Stimulated activated CD4-positive, alpha-beta T cell treated with anti-CD3 and anti-CD28 coated beads, Interleukin-1b, Interleukin-23, amount 100 ng/mL, for 4 hours (primary cell): ENCODE results near the gene CXXC5.
"Not testable (repeated sequence)": the region's sequence is repeated elsewhere in the genome, so short reads cannot be mapped to it uniquely, and the experiment has no call there.

Experiments used
- DNase-seq, 2 donors: peaks; one replicate each; pipeline ENCODE4 v3.0.0-alpha.2; 2020; ENCODE audit warnings: low read depth in 2 of 2

CXXC5 gene

DNA sequence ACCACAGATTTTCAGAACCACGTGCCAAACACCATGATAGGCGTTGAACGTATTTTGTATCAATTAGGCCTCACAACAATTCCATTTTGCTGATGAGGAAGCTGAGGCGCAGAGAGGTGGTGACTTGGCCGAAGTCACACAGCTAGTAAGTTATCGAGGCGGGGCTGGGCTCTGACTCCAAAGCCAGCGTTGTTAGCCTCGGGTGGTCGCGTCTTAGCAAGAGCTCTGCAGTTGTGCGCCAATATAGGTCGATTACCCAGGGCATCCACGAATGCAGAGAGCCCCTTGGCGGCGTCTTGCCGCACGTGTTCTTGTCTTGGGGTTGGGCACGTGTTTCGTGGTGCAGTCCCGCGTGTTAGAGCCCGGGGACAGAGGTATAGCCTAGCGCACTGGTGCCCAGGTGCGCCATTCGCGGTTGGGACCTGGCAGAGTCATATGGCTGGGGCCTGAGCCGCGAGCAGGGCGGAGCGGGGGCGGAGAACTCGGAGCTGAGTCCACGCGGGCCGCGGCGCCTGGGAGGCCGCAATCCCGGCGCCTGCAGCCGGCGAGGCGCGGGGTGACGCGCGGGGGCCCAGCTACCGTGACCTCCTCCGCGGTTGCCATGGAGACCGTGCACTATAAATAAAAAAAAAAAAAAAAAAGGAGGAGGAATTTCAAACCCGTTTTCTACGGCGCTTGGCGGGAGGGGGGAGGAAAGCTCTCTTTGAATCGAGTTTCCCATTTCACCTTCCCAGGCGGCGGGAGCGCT, 62.3 kb downstream of the CXXC5 start:
- peak in 1 of 2 donors; percentile 26 for DNase-seq

DNA sequence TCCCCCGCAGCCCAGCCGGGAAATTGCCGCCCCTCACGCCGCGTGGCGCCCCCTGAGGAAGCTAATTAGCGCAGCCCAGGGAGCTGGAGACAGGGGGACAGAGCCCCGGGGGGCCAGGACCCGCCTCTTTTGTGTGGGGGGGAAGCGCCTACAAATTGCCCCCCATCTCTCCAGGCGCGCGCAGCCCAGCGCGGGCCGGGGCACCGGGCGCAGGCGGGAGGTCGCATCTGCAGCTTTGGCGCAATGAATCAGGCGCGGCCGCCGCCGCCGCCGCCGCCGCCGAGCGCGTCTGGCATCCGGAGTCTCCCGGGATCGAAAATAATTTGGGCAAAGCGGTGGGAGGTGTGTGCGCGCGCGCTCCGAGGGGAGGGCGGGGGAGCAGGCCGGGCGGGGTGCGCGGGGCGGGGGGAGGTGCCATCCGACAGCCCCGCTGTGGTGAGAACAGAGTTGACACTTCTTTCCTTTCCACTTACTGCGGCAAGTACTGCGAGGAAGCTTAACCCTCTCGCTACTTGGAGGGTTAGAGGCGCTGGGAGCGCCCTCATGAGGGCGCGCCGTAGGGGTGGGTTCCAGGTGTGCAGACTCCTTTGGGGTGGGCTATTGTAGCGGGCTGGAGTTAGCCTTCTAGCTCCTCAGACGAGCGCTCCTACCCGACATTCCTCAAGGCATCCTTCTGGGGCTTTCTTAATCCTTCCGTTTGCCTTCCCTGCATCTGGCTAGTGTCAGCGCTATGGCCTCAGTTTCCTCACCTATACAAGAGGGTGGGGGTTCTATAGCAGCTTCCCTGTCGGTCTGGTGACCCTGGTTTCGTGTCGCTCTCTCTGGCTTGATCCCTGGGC, 63.1 kb downstream of the CXXC5 start:
- peak in 1 of 2 donors; percentile 39 for DNase-seq

DNA sequence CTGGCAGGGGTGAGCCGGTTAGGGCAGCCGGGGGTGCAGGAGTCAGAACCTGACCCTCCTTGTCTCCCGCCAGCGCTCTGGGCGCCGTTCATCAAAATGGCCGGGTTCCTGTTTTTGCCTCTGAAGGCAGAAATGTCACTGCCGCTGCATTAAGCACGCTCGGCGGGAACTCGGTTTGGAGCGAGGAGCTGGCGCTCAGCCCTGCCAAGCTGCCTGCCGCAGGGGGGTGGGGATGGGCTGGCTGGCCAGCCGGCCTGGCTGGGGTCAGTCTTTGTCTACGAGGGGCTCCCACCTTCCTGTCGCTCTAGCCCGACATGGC, 63.7 kb downstream of the CXXC5 start:
- no peak for DNase-seq

DNA sequence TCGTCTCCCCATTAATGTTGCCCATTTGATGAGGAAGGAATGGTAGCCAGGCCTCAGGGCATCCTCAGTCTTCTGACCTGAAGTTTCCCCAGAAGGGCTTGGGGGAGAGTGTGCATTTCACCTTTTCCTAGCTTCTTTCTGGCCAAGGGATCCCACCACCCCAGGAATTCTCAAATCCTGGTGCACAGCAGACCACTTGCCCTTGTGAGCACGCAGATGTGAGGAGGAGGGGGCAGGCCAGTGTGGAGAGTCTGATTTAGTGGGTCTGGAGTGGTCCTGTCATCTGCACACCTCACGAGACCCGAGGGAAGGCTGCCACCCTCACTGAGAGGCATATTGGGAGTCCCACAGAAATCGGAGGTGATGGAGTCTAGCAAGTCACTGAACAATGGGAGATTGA, 64.3 kb downstream of the CXXC5 start:
- no peak for DNase-seq

DNA sequence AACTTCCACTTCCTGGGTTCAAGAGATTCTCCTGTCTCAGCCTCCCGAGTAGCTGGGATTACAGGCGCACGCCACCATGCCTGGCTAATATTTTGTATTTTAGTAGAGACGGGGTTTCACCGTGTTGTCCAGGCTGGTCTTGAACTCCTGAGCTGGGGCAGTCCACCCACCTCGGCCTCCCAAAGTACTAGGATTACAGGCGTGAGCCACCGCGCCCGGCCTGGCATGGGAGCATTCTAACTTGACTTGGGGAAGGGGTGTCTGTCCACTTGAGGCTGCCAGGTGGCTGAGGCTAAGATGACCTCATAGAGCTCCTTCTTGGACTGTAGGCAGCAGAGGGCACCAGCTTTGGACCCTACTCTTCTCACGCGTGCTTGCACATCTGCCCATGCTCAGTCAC, 65.7 kb downstream of the CXXC5 start:
- not testable (repeated sequence) for DNase-seq

DNA sequence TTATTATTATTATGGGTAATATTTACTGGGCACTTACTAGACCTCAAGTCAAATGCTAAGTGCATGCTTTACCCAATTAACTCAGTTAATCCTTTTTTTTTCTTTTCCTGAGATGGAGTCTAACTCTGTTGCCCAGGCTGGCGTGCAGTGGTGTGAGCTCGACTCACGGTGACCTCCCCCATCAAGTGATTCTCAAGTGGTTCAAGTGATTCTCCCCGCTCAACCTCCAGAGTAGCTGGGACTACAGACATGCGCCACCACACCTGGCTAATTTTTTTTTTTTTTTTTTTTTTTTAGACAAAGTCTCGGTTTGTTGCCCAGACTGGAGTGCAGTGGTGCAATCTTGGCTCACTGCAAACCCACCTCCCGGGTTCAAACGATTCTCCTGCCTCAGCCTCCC, 69.1 kb downstream of the CXXC5 start:
- DNase-seq = no peak

DNA sequence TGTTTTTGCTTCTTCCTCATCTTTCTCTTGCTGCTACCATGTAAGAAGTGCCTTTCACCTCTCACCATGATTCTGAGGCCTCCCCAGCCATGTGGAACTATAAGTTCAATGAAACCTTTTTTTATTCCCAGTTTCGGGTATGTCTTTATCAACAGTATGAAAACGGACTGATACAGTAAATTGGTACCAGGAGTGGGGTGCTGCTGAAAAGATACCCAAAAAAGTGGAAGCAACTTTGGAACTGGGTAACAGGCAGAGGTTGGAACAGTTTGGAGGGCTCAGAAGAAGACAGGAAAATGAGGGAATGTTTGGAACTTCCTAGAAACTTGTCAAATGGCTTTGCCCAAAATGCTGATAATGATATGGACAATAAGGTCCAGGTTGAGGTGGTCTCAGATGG, 70.3 kb downstream of the CXXC5 start:
- DNase-seq = not testable (repeated sequence)

GRCh38 chr5:139719970-139720369, 71.8 kb downstream of the CXXC5 start:
- not testable (repeated sequence) for DNase-seq

DNA sequence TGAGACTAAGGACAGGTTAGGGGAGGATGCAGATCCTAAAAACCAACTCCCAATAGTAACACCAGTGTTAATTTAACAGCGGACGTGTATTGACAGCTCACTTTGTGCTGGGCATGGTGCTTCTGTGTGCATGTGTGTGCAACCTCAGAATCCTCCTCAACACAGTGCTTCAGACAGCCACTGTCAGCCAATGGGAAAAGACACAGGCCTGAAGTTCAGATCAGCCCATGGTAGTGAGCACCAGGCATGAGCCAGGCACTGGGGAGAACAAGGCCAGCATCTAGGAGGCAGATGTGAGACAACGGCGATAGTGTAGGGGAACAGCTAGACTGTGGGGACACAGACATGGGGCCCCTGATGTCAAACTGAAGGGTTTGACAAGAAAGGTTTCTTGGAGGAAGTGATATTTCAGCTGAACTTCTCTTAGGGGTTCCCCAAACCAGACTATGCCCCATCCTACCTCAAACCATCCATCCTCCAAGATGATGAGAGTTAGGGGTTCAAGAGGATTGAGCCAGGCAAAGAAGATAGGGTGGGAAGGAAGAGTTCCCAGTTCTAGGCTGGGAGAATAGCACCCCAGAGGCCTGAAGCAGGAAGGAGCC, 75.9 kb downstream of the CXXC5 start:
- DNase-seq = no peak

GRCh38 chr5:139725073-139725830, 77.1 kb downstream of the CXXC5 start:
- no peak for DNase-seq

- DNase-seq = no peak
Measured at GRCh38 chr5:139726248-139726647, 78.1 kb downstream of the CXXC5 start.

DNA sequence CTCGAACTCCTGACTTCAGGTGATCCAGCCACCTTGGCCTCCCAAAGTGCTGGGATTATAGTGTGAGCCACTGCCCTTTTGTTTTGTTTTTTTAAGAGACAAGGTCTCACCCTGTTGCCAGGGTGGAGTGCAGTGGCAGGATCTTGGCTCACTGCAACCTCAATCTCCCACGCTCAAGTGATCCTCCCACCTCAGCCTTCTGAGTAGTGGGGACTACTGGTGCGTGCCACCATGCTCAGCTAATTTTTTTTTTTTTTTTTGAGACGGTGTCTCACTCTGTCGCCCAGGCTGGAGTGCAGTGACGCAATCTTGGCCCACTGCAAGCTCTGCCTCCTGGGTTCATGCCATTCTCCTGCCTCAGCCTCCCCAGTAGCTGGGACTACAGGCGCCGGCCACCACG, 79.5 kb downstream of the CXXC5 start:
- DNase-seq = not testable (repeated sequence)

DNA sequence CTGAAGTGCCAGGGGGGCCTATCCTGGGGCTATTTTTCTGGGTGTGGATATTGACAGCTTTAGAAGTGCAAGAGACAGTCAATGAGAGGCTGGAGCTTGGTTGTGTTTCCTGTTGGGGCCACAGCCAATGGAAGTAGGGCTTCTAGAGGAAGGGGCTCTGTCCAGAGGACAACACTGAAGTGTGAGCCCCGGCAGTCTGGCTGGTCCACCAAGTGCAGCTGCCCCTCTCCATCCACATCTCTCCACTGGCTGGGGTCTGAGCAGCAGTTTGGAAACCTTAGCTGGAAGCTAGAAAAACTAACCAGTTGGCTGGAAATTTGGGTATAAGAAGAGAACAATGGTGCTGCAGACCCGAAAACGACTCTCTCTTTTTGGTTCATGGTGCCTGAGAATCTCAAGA, 83.1 kb downstream of the CXXC5 start:
- DNase-seq = no peak

- DNase-seq = no peak
Measured at GRCh38 chr5:139732019-139732418, 83.9 kb downstream of the CXXC5 start.

DNA sequence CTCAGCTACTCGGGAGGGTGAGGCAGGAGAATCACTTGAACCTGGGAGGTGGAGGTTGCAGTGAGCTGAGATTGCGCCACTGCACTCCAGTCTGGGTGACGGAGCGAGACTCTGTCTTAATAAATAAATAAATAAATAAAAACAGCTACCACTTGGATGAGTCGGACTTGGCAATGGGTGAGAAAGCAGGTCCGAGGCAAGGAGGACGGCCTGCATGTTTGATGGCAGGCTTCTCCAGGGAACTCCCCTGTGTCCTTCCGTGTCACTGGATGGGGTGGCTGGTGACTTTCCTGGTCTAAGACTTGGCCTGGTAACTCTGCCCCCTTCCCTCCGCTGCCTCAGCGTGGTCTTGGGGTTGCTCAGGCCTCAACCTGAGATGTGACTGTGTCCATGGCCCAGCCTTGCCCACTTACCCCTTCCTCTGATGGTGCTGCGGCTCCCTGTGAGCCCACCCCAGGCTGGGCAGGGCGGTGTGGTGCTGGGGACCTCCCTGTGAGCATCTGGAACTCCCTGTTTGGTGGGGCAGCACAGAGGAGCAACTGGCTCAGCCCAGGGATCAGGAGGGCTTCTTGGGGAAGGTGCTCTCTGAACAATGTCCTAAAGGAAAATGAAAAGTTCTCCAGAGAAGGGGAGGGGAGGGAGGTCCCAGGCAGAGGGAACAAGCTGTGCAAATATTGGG, 85.0 kb downstream of the CXXC5 start:
- DNase-seq = no peak
